Endothelial cell of umbilical vein (primary cell): ENCODE data around the gene CTIF. TPM values are rescaled to one million over a fixed set of nuclear protein-coding genes. Genes with fewer than 3 reads are reported as not detected.

Experiments
- BruUV-seq: library from RNA; stranded (reverse); fragments of 400-500 nt; replicated peaks from 2 replicates; lab custom pipeline; 2021; lab: Mats Ljungman, UMichigan
- CTCF ChIA-PET: fragments of 300-600, 350-600 bp; sonication (Branson Sonifier 250); formaldehyde crosslinking; loops from one replicate; lab custom pipeline; 2021; ENCODE audit warnings: antibody characterized with exemption, inconsistent platforms; lab: Charles Lee
- POLR2A ChIA-PET: fragments of 300-600, 350-600 bp; sonication (Branson Sonifier 250); formaldehyde crosslinking; loops from one replicate; lab custom pipeline; 2021; ENCODE audit warnings: antibody characterized with exemption, inconsistent platforms; lab: Charles Lee
- DNase-seq: peaks from one replicate; pipeline ENCODE4 v3.0.0-alpha.2; 2011; ENCODE audit warnings: low read depth, low spot score
- FAIRE-seq: peaks from 2 replicates; lab custom pipeline; 2011; peaks lifted over from hg19 to GRCh38; lab: Jason Lieb, UNC
- H2AFZ ChIP-seq: 2 replicates; pipeline ENCODE4 v1.6.0; 2012; ENCODE audit warnings: low read depth, low read length, control low read depth, inconsistent platforms
- H3K27ac ChIP-seq: 2 replicates; pipeline ENCODE4 v1.5.1; 2011; ENCODE audit warnings: low read depth, mild to moderate bottlenecking, control low read depth, low read length, moderate library complexity; ENCODE audit not compliant: insufficient read depth
- H3K27me3 ChIP-seq, 2 experiments: 2 replicates each; pipeline versions ENCODE4 v1.6.0 to v1.6.1; 2011; ENCODE audit warnings: low read length in 2 of 2, mixed read lengths in 1 of 2; ENCODE audit not compliant: control insufficient read depth in 2 of 2, insufficient read depth in 2 of 2
- H3K36me3 ChIP-seq, 2 experiments: 2 replicates in 1 of 2; 3 replicates in 1 of 2; pipeline ENCODE4 v1.5.1; 2011; ENCODE audit warnings: low read length in 2 of 2, mild to moderate bottlenecking in 1 of 2, moderate library complexity in 1 of 2; ENCODE audit not compliant: control insufficient read depth in 2 of 2, insufficient read depth in 2 of 2; ENCODE audit errors: extremely low read depth in 1 of 2
- H3K4me1 ChIP-seq: 3 replicates; pipeline ENCODE4 v1.5.1; 2011; ENCODE audit warnings: mild to moderate bottlenecking, low read length; ENCODE audit not compliant: control insufficient read depth, insufficient read depth; ENCODE audit errors: extremely low read depth
- H3K4me2 ChIP-seq: 2 replicates; pipeline ENCODE4 v1.6.1; 2011; ENCODE audit warnings: low read length, control low read depth, mixed read lengths; ENCODE audit not compliant: insufficient read depth
- H3K4me3 ChIP-seq, 3 experiments: fragments of 200-600 bp in 1 of 3; sonication (generic), shearing (Covaris generic) in 1 of 3; replicated peaks in 1 of 3; 2 replicates each; pipeline ENCODE4 v1.5.1; 2011 to 2016; ENCODE audit warnings: control low read depth in 3 of 3, low read length in 3 of 3, mild to moderate bottlenecking in 2 of 3, inconsistent platforms in 1 of 3, low read depth in 1 of 3, moderate library complexity in 1 of 3; ENCODE audit not compliant: insufficient read depth in 1 of 3
- H3K79me2 ChIP-seq: 2 replicates; pipeline ENCODE4 v1.6.0; 2012; ENCODE audit warnings: low read length, inconsistent platforms; ENCODE audit not compliant: control insufficient read depth, insufficient read depth
- H3K9ac ChIP-seq: replicated peaks from 2 replicates; pipeline ENCODE3; 2011; ENCODE audit warnings: low read length, control low read depth; ENCODE audit not compliant: insufficient read depth; ENCODE audit errors: extremely low read depth
- H3K9me1 ChIP-seq: replicated peaks from 3 replicates; pipeline ENCODE4 v1.6.0; 2011; ENCODE audit warnings: mild to moderate bottlenecking, low read length; ENCODE audit not compliant: control insufficient read depth, insufficient read depth; ENCODE audit errors: extremely low read depth
- H3K9me3 ChIP-seq: replicated peaks from 2 replicates; pipeline ENCODE4 v1.5.1; 2012; ENCODE audit warnings: low read length, inconsistent platforms; ENCODE audit not compliant: control insufficient read depth, insufficient read depth
- H4K20me1 ChIP-seq: replicated peaks from 2 replicates; pipeline ENCODE3; 2011; ENCODE audit warnings: mild to moderate bottlenecking, low read length; ENCODE audit not compliant: control insufficient read depth, insufficient read depth; ENCODE audit errors: extremely low read depth
- CTCF ChIP-seq, 2 donors: IDR thresholded peaks; 1 replicate in 1 of 2; 2 replicates in 1 of 2; pipeline ENCODE4 v1.5.1; 2011; ENCODE audit warnings: low read length in 2 of 2, mild to moderate bottlenecking in 2 of 2, moderate library complexity in 2 of 2, control low read depth in 1 of 2, inconsistent platforms in 1 of 2, low read depth in 1 of 2; ENCODE audit not compliant: insufficient read depth in 1 of 2; ENCODE audit errors: extremely low read depth in 1 of 2
- EZH2 ChIP-seq: IDR thresholded peaks from 2 replicates; pipeline ENCODE4 v1.6.1; 2012; ENCODE audit warnings: borderline replicate concordance, low read depth, mild to moderate bottlenecking, moderate library complexity, low read length, inconsistent platforms; ENCODE audit not compliant: severe bottlenecking
- FOS ChIP-seq: IDR thresholded peaks from 2 replicates; pipeline ENCODE4 v1.6.1; 2011; ENCODE audit warnings: mild to moderate bottlenecking, low read length, moderate library complexity, borderline replicate concordance; ENCODE audit not compliant: insufficient read depth
- GATA2 ChIP-seq: IDR thresholded peaks from 2 replicates; pipeline ENCODE4 v1.7.0; 2011; ENCODE audit warnings: low read depth, mild to moderate bottlenecking, moderate library complexity, mixed read lengths, low read length; ENCODE audit not compliant: insufficient read length, insufficient read depth
- JUN ChIP-seq: IDR thresholded peaks from 2 replicates; pipeline ENCODE4 v1.6.1; 2011; ENCODE audit warnings: borderline replicate concordance, low read depth; ENCODE audit not compliant: insufficient read length, insufficient read depth
- POLR2A ChIP-seq: IDR thresholded peaks from 2 replicates; pipeline ENCODE4 v1.6.1; 2012; ENCODE audit warnings: low read depth, mild to moderate bottlenecking, control low read depth, low read length
- POLR2AphosphoS5 ChIP-seq: IDR thresholded peaks from 2 replicates; pipeline ENCODE4 v1.6.1; 2012; ENCODE audit warnings: low read depth, mild to moderate bottlenecking, control low read depth, low read length, moderate library complexity; ENCODE audit not compliant: insufficient read depth
- dilution Hi-C: fragments of 300-500 bp; cut with MboI; formaldehyde crosslinking; loops from one replicate; pipeline ENCODE4 v1.15.0; 2019; ENCODE audit warnings: low sequenced_read_pairs; ENCODE audit not compliant: extremely low pct_ligation_motif_present
- intact Hi-C: fragments of 100-400 bp; cut with micrococcal nuclease; formaldehyde crosslinking; loops from one replicate; pipeline ENCODE4 v1.10.0; 2022
- polyA plus RNA-seq, 4 experiments: library from polyadenylated mRNA; depleted of rRNA in 3 of 4; stranded (reverse) in 3 of 4; unstranded in 1 of 4; fragments of >200 nt; gene quantifications; 2 replicates each; pipeline versions ENCODE4 v1.2.1 to v1.2.3, GENCODE V29; 2011 to 2012; ENCODE audit warnings: missing spikeins in 1 of 4
- total RNA-seq: library from RNA; stranded (reverse); gene quantifications from 2 replicates; pipeline ENCODE4 v1.2.3, GENCODE V29; 2021
- TF ChIP-seq, protein P1 (sequence below): IDR thresholded peaks from 2 replicates; pipeline ENCODE4 v1.6.1; 2011; ENCODE audit not compliant: insufficient read depth, insufficient read length

Gene CTIF
- total and polyA plus RNA-seq, 2 donors (not counting 3 experiments of a cell fraction or from before 2014, with no cell fraction given): 20.9 to 57.7 TPM

DNA sequence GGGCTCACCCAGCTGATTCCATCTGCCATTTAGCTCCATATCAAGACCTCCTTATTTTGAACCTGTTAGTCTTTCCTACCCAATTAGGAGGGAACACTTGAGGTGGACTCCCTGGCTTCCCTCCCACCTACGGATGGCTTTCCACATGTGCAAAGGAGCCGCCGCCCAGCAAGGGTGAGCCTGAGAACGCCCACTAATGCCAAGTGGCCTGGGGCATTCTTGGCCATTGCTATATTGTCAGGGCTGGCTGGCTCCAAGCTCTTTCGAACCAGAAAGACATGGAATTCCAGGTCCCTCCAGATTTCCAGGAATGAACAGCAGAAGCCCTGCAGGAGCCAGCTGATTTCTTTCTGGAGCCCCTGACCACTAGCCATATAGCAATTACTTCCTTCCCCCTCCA, 215.7 kb downstream of the CTIF start:
- DNase-seq (no peak), FAIRE-seq (no peak)
- Histone ChIP-seq H3K36me3 (no peaks in the 10 kb centered on the region), H3K27ac (no peak overlapping the region), H4K20me1 (no peaks in the 10 kb centered on the region), H3K9me1 (no peaks in the 10 kb centered on the region), H3K9me3 (no peaks in the 10 kb centered on the region), H3K79me2 (no peaks in the 10 kb centered on the region), H3K27me3 (no peaks in the 10 kb centered on the region), H3K4me1 (peaks cover 5% of the 10 kb centered on the region), H3K4me3 (no peak overlapping the region), H2AFZ (no peak overlapping the region), H3K4me2 (no peak overlapping the region), H3K9ac (no peak overlapping the region)
- ChIA-PET POLR2A (no interaction called here), CTCF (no interaction called here)
- dilution Hi-C loops: no loop called here
- intact Hi-C loops: no loop called here
- TF ChIP-seq GATA2 (no peak), CTCF (IDR thresholded peaks at IDR 0.05; ENCODE audit: extremely low read depth in 1 of 2, insufficient read depth in 1 of 2, low read depth in 1 of 2, low read length in 2 of 2) (no peak), JUN (no peak), FOS (no peak), EZH2 (no peak)
- no TSS peak for BruUV-seq

DNA sequence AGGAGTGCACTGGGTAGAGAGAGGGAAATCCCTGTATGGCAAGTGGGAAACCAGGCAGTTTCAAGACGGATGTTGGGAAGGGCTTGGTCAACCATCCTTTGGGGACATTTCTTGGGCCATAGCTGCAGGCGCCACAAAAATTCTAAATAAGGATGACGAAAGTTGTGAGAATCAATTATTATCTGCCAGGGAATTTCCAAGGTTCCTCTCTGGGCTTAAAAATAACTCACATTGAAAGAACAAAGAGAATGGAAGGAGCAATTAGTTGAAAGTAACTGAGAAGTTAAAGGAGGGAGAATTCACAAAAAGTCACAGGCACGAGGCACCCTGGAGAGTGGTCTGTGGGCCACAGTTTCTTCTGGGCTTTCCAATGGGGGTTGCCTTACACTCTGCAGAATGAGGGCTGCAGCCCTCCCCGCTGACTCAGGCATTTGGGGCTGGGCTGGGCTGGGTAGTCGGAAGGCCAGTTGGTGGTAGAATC, 216.2 kb downstream of the CTIF start:
- intact Hi-C loops: loop anchor here (5.0 kb wide), 1 partner anchor 73 kb away; no protein-coding TSS in a partner anchor
- no peaks in the 10 kb centered on the region for H4K20me1 ChIP-seq
- peaks cover 5% of the 10 kb centered on the region for H3K4me1 ChIP-seq
- dilution Hi-C loops: no loop called here
- H3K36me3 ChIP-seq: no peaks in the 10 kb centered on the region
- no peak overlapping the region for H3K4me2 ChIP-seq
- ChIA-PET POLR2A (no interaction called here), CTCF (interaction anchor here (1.3 kb wide), 1 partner anchor 17 kb away, joined by 3 read pairs; no protein-coding TSS in a partner anchor)
- no peak overlapping the region for H3K9ac ChIP-seq
- no peaks in the 10 kb centered on the region for H3K9me3 ChIP-seq
- H3K27ac ChIP-seq: no peak overlapping the region
- H2AFZ ChIP-seq: no peak overlapping the region
- H3K79me2 ChIP-seq: no peaks in the 10 kb centered on the region
- TF ChIP-seq, protein P1, sequence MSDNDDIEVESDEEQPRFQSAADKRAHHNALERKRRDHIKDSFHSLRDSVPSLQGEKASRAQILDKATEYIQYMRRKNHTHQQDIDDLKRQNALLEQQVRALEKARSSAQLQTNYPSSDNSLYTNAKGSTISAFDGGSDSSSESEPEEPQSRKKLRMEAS: no peak
- TF ChIP-seq POLR2A (no peak), POLR2AphosphoS5 (no peak), JUN (no peak), GATA2 (no peak)
- no peak for DNase-seq
- BruUV-seq: no TSS peak
- no peak for FAIRE-seq
- no peaks in the 10 kb centered on the region for H3K27me3 ChIP-seq
- no peaks in the 10 kb centered on the region for H3K9me1 ChIP-seq
- no peak overlapping the region for H3K4me3 ChIP-seq
